Lung (tissue), 12 donors: ENCODE data around the gene DPY19L1. TPM values are rescaled to one million over a fixed set of nuclear protein-coding genes. Genes with fewer than 3 reads are reported as not detected.

Experiments
- ATAC-seq: fragments of 200-7000 bp; cut with Tn5 transposase; one replicate; pipeline ENCODE4 v1.9.1; 2020; ENCODE audit warnings: moderate number of reproducible peaks; ENCODE audit not compliant: insufficient read depth, low FRiP score
- DNase-seq, 3 donors: peaks; one replicate each; pipeline ENCODE4 v3.0.0-alpha.2; 2013 to 2017
- H3K27ac ChIP-seq, 2 donors: one replicate each; pipeline ENCODE4 v1.5.1; 2013; ENCODE audit warnings: mild to moderate bottlenecking in 2 of 2, moderate library complexity in 2 of 2, control low read depth in 1 of 2, inconsistent platforms in 1 of 2, low read depth in 1 of 2, low read length in 1 of 2
- H3K27me3 ChIP-seq, 3 donors: one replicate each; pipeline ENCODE4 v1.5.1; 2013; ENCODE audit warnings: low read length in 2 of 3; ENCODE audit not compliant: control insufficient read depth in 3 of 3, insufficient read depth in 3 of 3
- H3K36me3 ChIP-seq, 4 donors: one replicate each; pipeline ENCODE4 v1.5.1; 2013; ENCODE audit warnings: low read length in 4 of 4, mild to moderate bottlenecking in 1 of 4, moderate library complexity in 1 of 4; ENCODE audit not compliant: control insufficient read depth in 4 of 4, insufficient read depth in 4 of 4
- H3K4me1 ChIP-seq, 5 donors: one replicate each; pipeline ENCODE4 v1.5.1; 2013; ENCODE audit warnings: low read length in 5 of 5, mild to moderate bottlenecking in 2 of 5, moderate library complexity in 1 of 5; ENCODE audit not compliant: control insufficient read depth in 5 of 5, insufficient read depth in 5 of 5
- H3K4me3 ChIP-seq: one replicate; pipeline ENCODE4 v1.5.1; 2013; ENCODE audit warnings: mild to moderate bottlenecking, control low read depth, moderate library complexity
- H3K9ac ChIP-seq, 2 donors: one replicate each; pipeline ENCODE4 v1.5.1; 2013; ENCODE audit warnings: low read length in 2 of 2, control low read depth in 1 of 2; ENCODE audit not compliant: insufficient read depth in 1 of 2
- H3K9me3 ChIP-seq, 4 donors: one replicate each; pipeline ENCODE4 v1.5.1; 2013; ENCODE audit warnings: low read length in 3 of 4, mild to moderate bottlenecking in 1 of 4, moderate library complexity in 1 of 4; ENCODE audit not compliant: control insufficient read depth in 4 of 4, insufficient read depth in 3 of 4
- CTCF ChIP-seq: IDR thresholded peaks from 2 replicates; pipeline ENCODE4 v1.5.1; 2012; ENCODE audit warnings: mild to moderate bottlenecking; ENCODE audit errors: control extremely low read depth, extremely low read depth
- WGBS, 2 donors: extraction: QIAGEN DNeasy Blood & Tissue Kit; methylation state at CpG; one replicate each; pipeline ENCODE4 v1.1.7; 2013; 5-methylcytosine and 5-hydroxymethylcytosine counted together
- polyA plus RNA-seq, 2 donors: library from polyadenylated mRNA; stranded (reverse); fragments of 200-250 nt; gene quantifications; one replicate each; pipeline ENCODE4 v1.2.1, GENCODE V29; 2013
- total RNA-seq, 2 donors: library from RNA; depleted of rRNA in 1 of 2; stranded (reverse); fragments of >200 nt in 1 of 2; gene quantifications; one replicate each; pipeline ENCODE4 v1.2.1, GENCODE V29; 2014 to 2021
- donor health status: control.
- donor health status: control.
- donor health status: Bipolar disorder and iron deficiency.
- donor health status: healthy.
- donor health status: DM: yes; HTN: yes; CAD: no.

DPY19L1 gene
- total and polyA plus RNA-seq, 4 donors = 10.4 to 83.3 (median 32.7) TPM

- DNase-seq = no peak
These were observed 3.6 kb upstream of the DPY19L1 start for GRCh38 chr7:35040906-35041305.

GRCh38 chr7:35039343-35039742 is 2.1 kb upstream of the DPY19L1 start:
- H3K27me3 ChIP-seq = peaks cover 0 to 2% (median 0%) of the 10 kb centered on the region in 3 donors
- H3K4me1 ChIP-seq = peaks cover 0 to 20% (median 9%) of the 10 kb centered on the region in 5 donors
- ATAC-seq (no peak), DNase-seq (no peak)
- H3K27ac ChIP-seq = no peak overlapping the region
- H3K9ac ChIP-seq = no peak overlapping the region
- 89 to 95% methylated on average over 5 of the region's 5 CpGs for WGBS, 2 donors
- no peaks in the 10 kb centered on the region for H3K9me3 ChIP-seq
- no peak for TF ChIP-seq CTCF
- H3K4me3 ChIP-seq = no peak overlapping the region
- H3K36me3 ChIP-seq = no peaks in the 10 kb centered on the region

More at GRCh38 chr7:35040906-35041305, 3.6 kb upstream of the DPY19L1 start:
- H3K4me3 ChIP-seq = no peak overlapping the region
- no peaks in the 10 kb centered on the region for H3K9me3 ChIP-seq
- ATAC-seq = no peak
- H3K9ac ChIP-seq = no peak overlapping the region
- no peak for TF ChIP-seq CTCF
- H3K27me3 ChIP-seq = peaks cover 0 to 2% (median 0%) of the 10 kb centered on the region in 3 donors
- H3K27ac ChIP-seq = no peak overlapping the region
- H3K4me1 ChIP-seq = peaks cover 0 to 8% (median 2%) of the 10 kb centered on the region in 5 donors
- H3K36me3 ChIP-seq = no peaks in the 10 kb centered on the region

- Histone ChIP-seq H3K4me1 (peaks cover 0 to 20% (median 10%) of the 10 kb centered on the region in 5 donors), H3K27ac (peak overlapping the region; percentile 92), H3K36me3 (no peaks in the 10 kb centered on the region), H3K9ac (peak overlapping the region in 1 of 2 donors; percentile 74), H3K27me3 (peaks cover 0 to 2% (median 0%) of the 10 kb centered on the region in 3 donors), H3K4me3 (no peak overlapping the region), H3K9me3 (no peaks in the 10 kb centered on the region)
- 40 to 43% methylated on average over 9 of the region's 9 CpGs for WGBS, 2 donors
- no peak for TF ChIP-seq CTCF
- ATAC-seq (no peak), DNase-seq (no peak)
These were observed 1.1 kb upstream of the DPY19L1 start for GRCh38 chr7:35038354-35038753.
